Measurements from ENCODE around the gene FER. TPM values are rescaled to one million over a fixed set of nuclear protein-coding genes. Genes with fewer than 3 reads are reported as not detected.

The FER gene
- total and polyA plus RNA-seq, 2 of the 8 experiments (the other 6 are each of a cell fraction or from before 2014, with no cell fraction given): 1.3 to 15.8 TPM

- Histone ChIP-seq H3K18ac (ENCODE audit: extremely low read depth, low read length) (no peak overlapping the region), H3K4ac (replicated peaks; ENCODE audit: insufficient read length, low read depth, low read length) (no peak overlapping the region), H4K91ac (replicated peaks; ENCODE audit: insufficient read length, low read length) (no peak overlapping the region), H2BK12ac (ENCODE audit: low read depth, low read length) (no peak overlapping the region), H2BK15ac (ENCODE audit: low read length) (no peak overlapping the region), H3K27ac (ENCODE audit: low read depth, low read length) (no peak overlapping the region), H2BK120ac (replicated peaks; ENCODE audit: low read depth, low read length) (no peak overlapping the region), H3K9ac (replicated peaks in 1 of 4; ENCODE audit: extremely low read depth in 1 of 4, low read depth in 3 of 4, low read length in 3 of 4) (no peak overlapping the region), H4K5ac (ENCODE audit: insufficient read length, low read depth, low read length) (no peak overlapping the region), H3K36me3 (ENCODE audit: control insufficient read depth in 2 of 4, insufficient read depth in 4 of 4, low read length in 3 of 4) (no peaks in the 10 kb centered on the region; a peak in 1 of 8 replicates), H2BK20ac (ENCODE audit: low read length) (no peak overlapping the region), H4K8ac (ENCODE audit: extremely low read depth, insufficient read depth, low read length) (no peak overlapping the region), H3K4me3 (ENCODE audit: extremely low read depth in 1 of 4, insufficient read depth in 2 of 4, low read depth in 3 of 4, low read length in 4 of 4) (no peak overlapping the region), H3K4me1 (replicated peaks in 1 of 4; ENCODE audit: control insufficient read depth in 3 of 4, insufficient read depth in 4 of 4, low read length in 3 of 4) (no peaks in the 10 kb centered on the region), H3K79me2 (ENCODE audit: control insufficient read depth in 1 of 2, insufficient read depth in 2 of 2, low read length in 2 of 2) (peaks cover 0 to 7% of the 10 kb centered on the region in 2 experiments; a peak in 2 of 4 replicates), H3K23ac (ENCODE audit: insufficient read length) (no peak overlapping the region), H3K9me3 (ENCODE audit: insufficient read depth in 2 of 2, low read depth in 1 of 2, low read length in 1 of 2) (no peaks in the 10 kb centered on the region), H3K27me3 (replicated peaks in 1 of 4; ENCODE audit: control insufficient read depth in 3 of 4, extremely low read depth in 1 of 4, insufficient read depth in 3 of 4, low read length in 3 of 4) (no peaks in the 10 kb centered on the region), H3K23me2 (ENCODE audit: low read depth, low read length) (no peaks in the 10 kb centered on the region; the same call in 1 of the 2 replicates), H3K79me1 (ENCODE audit: low read depth, low read length) (no peaks in the 10 kb centered on the region), H4K20me1 (replicated peaks in 1 of 2; ENCODE audit: control insufficient read depth in 1 of 2, insufficient read depth in 2 of 2, low read length in 2 of 2) (no peaks in the 10 kb centered on the region), H2AFZ (ENCODE audit: low read length) (no peak overlapping the region), H2AK5ac (ENCODE audit: low read depth, low read length) (no peak overlapping the region), H3K14ac (ENCODE audit: insufficient read length) (no peak overlapping the region), H3K4me2 (ENCODE audit: insufficient read depth in 1 of 2, low read depth in 2 of 2, low read length in 2 of 2) (no peak overlapping the region), H3K56ac (replicated peaks; ENCODE audit: insufficient read length, low read depth, low read length) (no peak overlapping the region), H2BK5ac (ENCODE audit: low read depth, low read length) (no peak overlapping the region)
- 94% methylated on average over 1 of the region's 1 CpG; no CpG with 5 or more reads in 1 of the 2 experiments for WGBS, 2 experiments (ENCODE audit: extremely low coverage in 1 of 2, insufficient coverage in 1 of 2, insufficient read length in 1 of 2, insufficient replicate concordance in 2 of 2, low coverage in 1 of 2, low lambda C conversion rate in 2 of 2, missing lambda C conversion rate in 1 of 2)
- POLR2A ChIA-PET (ENCODE audit: partially characterized antibody): no interaction called here
- CTCF ChIA-PET (ENCODE audit: partially characterized antibody): interaction anchor here (0.7 to 0.9 kb wide), 2 partner anchors 100 to 623 kb away, joined by 3 read pairs; no protein-coding TSS in a partner anchor
- DNase-seq (ENCODE audit: low read depth in 1 of 2, low spot score in 2 of 2) (no peak), FAIRE-seq (no peak)
- no peak for TF ChIP-seq CEBPB (IDR thresholded peaks at IDR 0.05; ENCODE audit: low read depth, low read length)
- TF ChIP-seq YY1 (IDR thresholded peaks at IDR 0.05; ENCODE audit: low read depth, low read length): no peak
- TF ChIP-seq BCL11A (IDR thresholded peaks at IDR 0.05; ENCODE audit: low read depth in 2 of 2, low read length in 2 of 2): no peak
- no peak for TF ChIP-seq KDM1A (IDR thresholded peaks at IDR 0.05; ENCODE audit: borderline replicate concordance, low read length)
- TF ChIP-seq TAF1 (IDR thresholded peaks at IDR 0.05; ENCODE audit: low read depth, low read length): no peak
- TF ChIP-seq POU5F1 (IDR thresholded peaks at IDR 0.05; ENCODE audit: low read depth, low read length): no peak
- no peak for TF ChIP-seq SIX5 (IDR thresholded peaks at IDR 0.05; ENCODE audit: low read depth, low read length)
- no peak for TF ChIP-seq NRF1 (IDR thresholded peaks at IDR 0.05; ENCODE audit: low read depth, low read length)
- no peak for TF ChIP-seq CTCF (IDR thresholded peaks at IDR 0.05; ENCODE audit: control extremely low read depth in 1 of 3, insufficient read depth in 1 of 3, low read depth in 1 of 3, low read length in 3 of 3)
- no peak for TF ChIP-seq SP2 (IDR thresholded peaks at IDR 0.05; ENCODE audit: low read length)
- no peak for TF ChIP-seq JUND (IDR thresholded peaks at IDR 0.05; ENCODE audit: low read length)
- TF ChIP-seq SAP30 (IDR thresholded peaks at IDR 0.05; ENCODE audit: insufficient read depth, insufficient replicate concordance, low read length): no peak
- no peak for TF ChIP-seq EP300 (IDR thresholded peaks at IDR 0.05; ENCODE audit: borderline replicate concordance in 1 of 2, low read depth in 2 of 2, low read length in 2 of 2)
These were observed 24.9 kb downstream of the FER start for GRCh38 chr5:108772626-108773025.
